ENCODE data around the gene PRDM15.

PRDM15 gene

GRCh38 chr21:41761211-41761933 is 117.8 kb downstream of the PRDM15 start:
- DNase-seq: peak; percentile 9

- no peak for DNase-seq
These were observed 118.7 kb downstream of the PRDM15 start for GRCh38 chr21:41760411-41760810.

GRCh38 chr21:41759926-41760325 is 119.2 kb downstream of the PRDM15 start:
- no peak for DNase-seq

GRCh38 chr21:41759214-41759840 is 119.8 kb downstream of the PRDM15 start:
- no peak for DNase-seq

- DNase-seq: no peak
These were observed 120.6 kb downstream of the PRDM15 start for GRCh38 chr21:41758550-41758949.

- no peak for DNase-seq
These were observed 123.0 kb downstream of the PRDM15 start for GRCh38 chr21:41755934-41756773.

GRCh38 chr21:41755258-41755933 is 123.7 kb downstream of the PRDM15 start:
- DNase-seq: no peak

GRCh38 chr21:41754479-41754891 is 124.7 kb downstream of the PRDM15 start:
- no peak for DNase-seq

GRCh38 chr21:41753006-41753898 is 125.9 kb downstream of the PRDM15 start:
- no peak for DNase-seq

- no peak for DNase-seq
These were observed 126.9 kb downstream of the PRDM15 start for GRCh38 chr21:41752231-41752681.

GRCh38 chr21:41751611-41752011 is 127.5 kb downstream of the PRDM15 start:
- no peak for DNase-seq

- DNase-seq: no peak
These were observed 128.5 kb downstream of the PRDM15 start for GRCh38 chr21:41750532-41751151.

- no peak for DNase-seq
These were observed 129.1 kb downstream of the PRDM15 start for GRCh38 chr21:41750051-41750450.

GRCh38 chr21:41749286-41749685 is 129.9 kb downstream of the PRDM15 start:
- DNase-seq: no peak

Data from CD4-positive, alpha-beta T cell treated with Interleukin-17A for 1 hour (primary cell).